OCI-LY7 (cell line): ENCODE results near the gene LAGE3.

ENCODE experiments used
- CTCF ChIP-seq: fragments of 200-600 bp; sonication (generic); conservative IDR thresholded peaks from 2 replicates; pipeline ENCODE4 v1.5.1; 2014; ENCODE audit warnings: mild to moderate bottlenecking, antibody characterized with exemption, low read length, moderate library complexity, mixed read lengths
- EZH2phosphoT487 ChIP-seq: fragments of 200-600 bp; sonication (generic); IDR thresholded peaks from 2 replicates; pipeline ENCODE4 v1.6.1; 2018; ENCODE audit warnings: low read depth, borderline replicate concordance, mild to moderate bottlenecking, mixed run types, antibody characterized with exemption, low read length, moderate library complexity, mixed read lengths

- TF ChIP-seq CTCF (no peak), EZH2phosphoT487 (no peak)
These were observed 7.5 kb upstream of the LAGE3 start, which contains the start of gene UBL4A for GRCh38 chrX:154486396-154487207.
